ENCODE results near the gene LINGO4.
A peak's percentile ranks its signal among the peaks of the same experiment; 100 is the strongest.

LINGO4 gene

GRCh38 chr1:151801310-151801820, 3.9 kb downstream of the LINGO4 start (continued):
- TF ChIP-seq ZNF513 (tag by site-specific recombination; IDR thresholded peaks at IDR 0.05): no peak
- TF ChIP-seq ZFP3 (tag by site-specific recombination; IDR thresholded peaks at IDR 0.05; ENCODE audit: low read depth): no peak

- CTCF ChIA-PET: no interaction called here
These were observed 4.4 kb downstream of the LINGO4 start for GRCh38 chr1:151800830-151801229.

GRCh38 chr1:151799179-151800022, 5.8 kb downstream of the LINGO4 start:
- TF ChIP-seq ZNF292 (tag by site-specific recombination; IDR thresholded peaks at IDR 0.05; ENCODE audit: borderline replicate concordance, low read depth): no peak
- TF ChIP-seq ZIC2 (tag by site-specific recombination; IDR thresholded peaks at IDR 0.05): peak; percentile 97
- no peak for TF ChIP-seq ZNF155 (tag by site-specific recombination; IDR thresholded peaks at IDR 0.05)
- peak; percentile 71 for TF ChIP-seq ZNF341 (tag by site-specific recombination; IDR thresholded peaks at IDR 0.05; ENCODE audit: low read depth)
- no peak for TF ChIP-seq ZNF488 (tag by site-specific recombination; IDR thresholded peaks at IDR 0.05)
- TF ChIP-seq ZNF280C (tag by site-specific recombination; IDR thresholded peaks at IDR 0.05): no peak
- TF ChIP-seq ATF2 (tag by site-specific recombination; IDR thresholded peaks at IDR 0.05; ENCODE audit: low read depth): no peak
- TF ChIP-seq ZNF19 (tag by site-specific recombination; IDR thresholded peaks at IDR 0.05; ENCODE audit: low read depth): no peak
- no peak for TF ChIP-seq ZNF629 (tag by site-specific recombination; IDR thresholded peaks at IDR 0.05)
- Histone ChIP-seq H3K4me3 (ENCODE audit: low read depth, low read length) (no peak overlapping the region), H3K36me3 (ENCODE audit: control insufficient read depth in 2 of 2, insufficient read depth in 1 of 2, low read length in 2 of 2) (no peaks in the 10 kb centered on the region), H3K4me1 (ENCODE audit: control insufficient read depth, insufficient read depth, low read length) (no peaks in the 10 kb centered on the region), H3K27ac (ENCODE audit: extremely low read depth, low read depth, low read length) (no peak overlapping the region), H3K9me3 (ENCODE audit: control insufficient read depth, insufficient read depth, low read depth, low read length) (no peaks in the 10 kb centered on the region)
- CTCF ChIA-PET: interaction anchor here (0.8 kb wide), 1 partner anchor 202 kb away, joined by 3 read pairs; no protein-coding TSS in a partner anchor
- POLR2A ChIA-PET: interaction anchor here (0.6 kb wide), 1 partner anchor 187 kb away, joined by 4 read pairs; no protein-coding TSS in a partner anchor

More at GRCh38 chr1:151800830-151801229, 4.4 kb downstream of the LINGO4 start:
- POLR2A ChIA-PET: no interaction called here
- Histone ChIP-seq H3K27ac (ENCODE audit: extremely low read depth, low read depth, low read length) (no peak overlapping the region), H3K36me3 (ENCODE audit: control insufficient read depth in 2 of 2, insufficient read depth in 1 of 2, low read length in 2 of 2) (no peaks in the 10 kb centered on the region), H3K4me3 (ENCODE audit: low read depth, low read length) (no peak overlapping the region), H3K4me1 (ENCODE audit: control insufficient read depth, insufficient read depth, low read length) (no peaks in the 10 kb centered on the region), H3K9me3 (ENCODE audit: control insufficient read depth, insufficient read depth, low read depth, low read length) (no peaks in the 10 kb centered on the region)
- TF ChIP-seq ZNF138 (tag by site-specific recombination; IDR thresholded peaks at IDR 0.05; ENCODE audit: borderline replicate concordance) (no peak), BCL11B (tag by site-specific recombination; IDR thresholded peaks at IDR 0.05; ENCODE audit: low read depth) (peak; percentile 67; the same call in 1 of the 2 replicates), BCL11A (tag by site-specific recombination; IDR thresholded peaks at IDR 0.05; ENCODE audit: low read depth) (peak; percentile 57; the same call in 1 of the 2 replicates)

Measured in HEK293 (cell line).